Nephron progenitor cell (in vitro differentiated cells): Measurements from ENCODE around the gene C5orf15.
A peak's percentile ranks its signal among the peaks of the same experiment; 100 is the strongest.

Experiments
- DNase-seq: peaks from one replicate; pipeline ENCODE4 v3.0.0; 2021
- H3K27ac Mint-ChIP-seq: 2 replicates; pipeline ENCODE4 v1.8.0; 2021; ENCODE audit warnings: mild to moderate bottlenecking, moderate library complexity, mixed read lengths
- H3K27me3 Mint-ChIP-seq: 2 replicates; pipeline ENCODE4 v1.8.0; 2021; ENCODE audit warnings: mild to moderate bottlenecking, low read depth, mixed read lengths; ENCODE audit not compliant: poor library complexity
- H3K36me3 Mint-ChIP-seq: 2 replicates; pipeline ENCODE4 v1.8.0; 2021; ENCODE audit warnings: low read depth, mixed read lengths
- H3K4me1 Mint-ChIP-seq: 2 replicates; pipeline ENCODE4 v1.8.0; 2021; ENCODE audit warnings: mixed read lengths
- H3K4me3 Mint-ChIP-seq: 2 replicates; pipeline ENCODE4 v1.8.0; 2021; ENCODE audit warnings: mild to moderate bottlenecking, moderate library complexity, mixed read lengths
- H3K9me3 Mint-ChIP-seq: 2 replicates; pipeline ENCODE4 v1.8.0; 2021; ENCODE audit warnings: mild to moderate bottlenecking, moderate library complexity, mixed read lengths
- CTCF ChIP-seq: fragments of 200-600 bp; sonication (generic); IDR thresholded peaks from 2 replicates; pipeline ENCODE4 v1.5.0; 2021; ENCODE audit warnings: antibody characterized with exemption

The C5orf15 gene

GRCh38 chr5:133990396-133990795 lies 22.0 kb upstream of the C5orf15 start:
- peaks cover 51% of the 10 kb centered on the region for H3K36me3 Mint-ChIP-seq
- no peaks in the 10 kb centered on the region for H3K9me3 Mint-ChIP-seq
- H3K27ac Mint-ChIP-seq, result peak overlapping the region; percentile 87
- DNase-seq, result no peak
- no peak overlapping the region for H3K4me3 Mint-ChIP-seq
- no peaks in the 10 kb centered on the region for H3K27me3 Mint-ChIP-seq
- H3K4me1 Mint-ChIP-seq, result peaks cover 36% of the 10 kb centered on the region
- TF ChIP-seq CTCF, result no peak

GRCh38 chr5:133985540-133986180 lies 17.2 kb upstream of the C5orf15 start:
- no peaks in the 10 kb centered on the region for H3K27me3 Mint-ChIP-seq
- no peak for TF ChIP-seq CTCF
- peaks cover 10% of the 10 kb centered on the region for H3K9me3 Mint-ChIP-seq
- no peak overlapping the region for H3K27ac Mint-ChIP-seq
- H3K4me3 Mint-ChIP-seq, result no peak overlapping the region
- H3K4me1 Mint-ChIP-seq, result peaks cover 6% of the 10 kb centered on the region
- no peak for DNase-seq
- H3K36me3 Mint-ChIP-seq, result peaks cover 82% of the 10 kb centered on the region

GRCh38 chr5:133983674-133984073 lies 15.2 kb upstream of the C5orf15 start:
- Mint-ChIP-seq H3K4me3 (no peak overlapping the region), H3K27me3 (no peaks in the 10 kb centered on the region), H3K9me3 (peaks cover 10% of the 10 kb centered on the region), H3K4me1 (peaks cover 6% of the 10 kb centered on the region), H3K27ac (no peak overlapping the region), H3K36me3 (peaks cover 74% of the 10 kb centered on the region)
- TF ChIP-seq CTCF, result no peak
- DNase-seq, result no peak

- no peaks in the 10 kb centered on the region for H3K27me3 Mint-ChIP-seq
- H3K4me1 Mint-ChIP-seq, result peaks cover 6% of the 10 kb centered on the region
- H3K36me3 Mint-ChIP-seq, result peaks cover 59% of the 10 kb centered on the region
- H3K4me3 Mint-ChIP-seq, result no peak overlapping the region
- DNase-seq, result no peak
- peaks cover 10% of the 10 kb centered on the region for H3K9me3 Mint-ChIP-seq
- peak; percentile 11 for TF ChIP-seq CTCF
- H3K27ac Mint-ChIP-seq, result no peak overlapping the region
These were observed 13.3 kb upstream of the C5orf15 start for GRCh38 chr5:133981714-133982113.

GRCh38 chr5:133980652-133981051 lies 12.2 kb upstream of the C5orf15 start:
- Mint-ChIP-seq H3K36me3 (peaks cover 53% of the 10 kb centered on the region), H3K4me3 (no peak overlapping the region), H3K27ac (peak overlapping the region; percentile 19), H3K9me3 (peaks cover 10% of the 10 kb centered on the region), H3K4me1 (peaks cover 6% of the 10 kb centered on the region), H3K27me3 (no peaks in the 10 kb centered on the region)
- no peak for TF ChIP-seq CTCF
- no peak for DNase-seq

GRCh38 chr5:133978943-133979342 lies 10.5 kb upstream of the C5orf15 start:
- no peak overlapping the region for H3K27ac Mint-ChIP-seq
- H3K4me3 Mint-ChIP-seq, result no peak overlapping the region
- no peak for TF ChIP-seq CTCF
- H3K36me3 Mint-ChIP-seq, result peaks cover 43% of the 10 kb centered on the region
- peaks cover 5% of the 10 kb centered on the region for H3K9me3 Mint-ChIP-seq
- no peaks in the 10 kb centered on the region for H3K27me3 Mint-ChIP-seq
- DNase-seq, result no peak
- peaks cover 5% of the 10 kb centered on the region for H3K4me1 Mint-ChIP-seq
